Measurements from ENCODE around the gene SASH1. TPM values are rescaled to one million over a fixed set of nuclear protein-coding genes. Genes with fewer than 3 reads are reported as not detected.

The SASH1 gene
- total RNA-seq, 1 donor from 2014 or later: 10.2 TPM

- Histone ChIP-seq H3K4me2 (no peak overlapping the region), H2AFZ (replicated peaks) (no peak overlapping the region), H4K20me1 (ENCODE audit: low read depth) (peaks cover 8% of the 10 kb centered on the region), H3F3A (ENCODE audit: low read depth) (peaks cover 19% of the 10 kb centered on the region), H3K79me2 (ENCODE audit: low read depth) (peaks cover 26% of the 10 kb centered on the region), H3K9ac (no peak overlapping the region), H3K36me3 (no peaks in the 10 kb centered on the region), H3K4me1 (peaks cover 11% of the 10 kb centered on the region), H3K4me3 (no peak overlapping the region), H3K27me3 (no peaks in the 10 kb centered on the region), H3K27ac (no peak overlapping the region), H3K9me3 (ENCODE audit: low read depth) (no peaks in the 10 kb centered on the region)
- Mint-ChIP-seq H3K36me3 (peaks cover 14% of the 10 kb centered on the region), H3K27ac (no peak overlapping the region), H3K27me3 (ENCODE audit: insufficient read depth, low read depth) (peaks cover 8% of the 10 kb centered on the region), H3K9me3 (peaks cover 5% of the 10 kb centered on the region), H3K4me3 (no peak overlapping the region), H3K4me1 (peaks cover 21% of the 10 kb centered on the region)
- TF ChIP-seq EZH2 (IDR thresholded peaks at IDR 0.05) (no peak), EZH2phosphoT487 (IDR thresholded peaks at IDR 0.05) (no peak), CTCF (IDR thresholded peaks at IDR 0.05) (no peak)
- DNase-seq (ENCODE audit: low spot score): no peak
Observed at GRCh38 chr6:148358196-148358785, 15.7 kb downstream of the SASH1 start.

- no peak overlapping the region for H3K4me3 Mint-ChIP-seq
- no peak overlapping the region for H3K27ac ChIP-seq
- no peak overlapping the region for H3K4me3 ChIP-seq
- H3K9ac ChIP-seq: no peak overlapping the region
- no peak for DNase-seq (ENCODE audit: low spot score)
- H3K27me3 Mint-ChIP-seq (ENCODE audit: insufficient read depth, low read depth): peaks cover 8% of the 10 kb centered on the region
- H3K79me2 ChIP-seq (ENCODE audit: low read depth): peaks cover 19% of the 10 kb centered on the region
- H3K4me1 ChIP-seq: peaks cover 11% of the 10 kb centered on the region
- TF ChIP-seq EZH2phosphoT487 (IDR thresholded peaks at IDR 0.05): no peak
- TF ChIP-seq CTCF (IDR thresholded peaks at IDR 0.05): no peak
- no peak for TF ChIP-seq EZH2 (IDR thresholded peaks at IDR 0.05)
- no peaks in the 10 kb centered on the region for H3K36me3 ChIP-seq
- H3K9me3 Mint-ChIP-seq: peaks cover 7% of the 10 kb centered on the region
- H2AFZ ChIP-seq (replicated peaks): no peak overlapping the region
- H3K27me3 ChIP-seq: no peaks in the 10 kb centered on the region
- no peak overlapping the region for H3K27ac Mint-ChIP-seq
- H3K36me3 Mint-ChIP-seq: peaks cover 18% of the 10 kb centered on the region
- peaks cover 21% of the 10 kb centered on the region for H3K4me1 Mint-ChIP-seq
- H3K9me3 ChIP-seq (ENCODE audit: low read depth): no peaks in the 10 kb centered on the region
- peaks cover 19% of the 10 kb centered on the region for H3F3A ChIP-seq (ENCODE audit: low read depth)
- peaks cover 8% of the 10 kb centered on the region for H4K20me1 ChIP-seq (ENCODE audit: low read depth)
- H3K4me2 ChIP-seq: no peak overlapping the region
Observed at GRCh38 chr6:148359228-148359627, 16.6 kb downstream of the SASH1 start.

GRCh38 chr6:148364056-148364824 lies 21.6 kb downstream of the SASH1 start:
- Histone ChIP-seq H3K36me3 (no peaks in the 10 kb centered on the region), H3K4me2 (no peak overlapping the region), H3K9me3 (ENCODE audit: low read depth) (no peaks in the 10 kb centered on the region), H3K79me2 (ENCODE audit: low read depth) (peaks cover 8% of the 10 kb centered on the region), H3K27me3 (no peaks in the 10 kb centered on the region), H4K20me1 (ENCODE audit: low read depth) (peaks cover 8% of the 10 kb centered on the region), H2AFZ (replicated peaks) (no peak overlapping the region), H3K4me3 (no peak overlapping the region), H3K4me1 (peaks cover 12% of the 10 kb centered on the region), H3K9ac (no peak overlapping the region), H3K27ac (no peak overlapping the region), H3F3A (ENCODE audit: low read depth) (peaks cover 19% of the 10 kb centered on the region)
- H3K4me3 Mint-ChIP-seq: no peak overlapping the region
- TF ChIP-seq CTCF (IDR thresholded peaks at IDR 0.05) (no peak), EZH2 (IDR thresholded peaks at IDR 0.05) (no peak), EZH2phosphoT487 (IDR thresholded peaks at IDR 0.05) (no peak)
- no peak for DNase-seq (ENCODE audit: low spot score)
- peaks cover 7% of the 10 kb centered on the region for H3K9me3 Mint-ChIP-seq
- peaks cover 10% of the 10 kb centered on the region for H3K27me3 Mint-ChIP-seq (ENCODE audit: insufficient read depth, low read depth)
- peak overlapping the region; percentile 7 for H3K27ac Mint-ChIP-seq
- H3K4me1 Mint-ChIP-seq: peaks cover 12% of the 10 kb centered on the region
- peaks cover 24% of the 10 kb centered on the region for H3K36me3 Mint-ChIP-seq
